C4-2B (cell line): ENCODE results near the gene TMCC1.

Source experiments
- H3K27ac ChIP-seq: fragments of 450-650 bp; 2 replicates; pipeline ENCODE4 v1.5.1; 2017
- ZFX ChIP-seq: fragments of 450-650 bp; IDR thresholded peaks from 2 replicates; pipeline ENCODE4 v1.6.1; 2017
- TF ChIP-seq, protein P1 (sequence below): fragments of 450-650 bp; conservative IDR thresholded peaks from 2 replicates; pipeline ENCODE4 v1.5.1; 2017; ENCODE audit warnings: mild to moderate bottlenecking

TMCC1 gene

DNA sequence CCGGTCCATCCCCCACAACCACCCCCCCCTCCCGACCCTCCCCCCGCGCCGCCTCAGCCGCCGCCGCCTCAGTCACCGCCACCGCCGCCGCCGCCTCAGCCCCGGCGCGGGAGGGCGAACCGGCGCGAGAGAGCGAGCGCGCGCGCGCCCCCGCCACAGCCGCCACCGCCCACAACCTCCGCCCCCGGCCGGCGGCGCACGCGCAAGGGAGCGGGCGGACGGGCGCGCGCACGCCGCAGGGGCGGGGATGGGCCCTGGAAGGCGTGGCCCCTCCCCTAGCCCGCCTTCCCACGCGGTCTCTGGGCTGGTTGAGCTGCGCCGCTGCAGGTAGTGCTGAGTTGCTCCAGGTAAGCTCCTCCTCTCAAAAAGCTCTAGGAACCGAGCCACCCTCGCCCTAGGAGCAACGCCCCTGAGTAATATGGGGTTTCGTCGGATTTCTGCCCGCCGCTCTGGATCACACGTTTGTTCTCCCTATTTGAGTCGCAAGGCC is at the start of gene TMCC1:
TMCC1 (minus strand) TSS at position 131 of the 490 bp plus-strand sequence.
- H3K27ac ChIP-seq, result peak within 1 kb of the TSS; percentile 89
- TF ChIP-seq, protein P1, sequence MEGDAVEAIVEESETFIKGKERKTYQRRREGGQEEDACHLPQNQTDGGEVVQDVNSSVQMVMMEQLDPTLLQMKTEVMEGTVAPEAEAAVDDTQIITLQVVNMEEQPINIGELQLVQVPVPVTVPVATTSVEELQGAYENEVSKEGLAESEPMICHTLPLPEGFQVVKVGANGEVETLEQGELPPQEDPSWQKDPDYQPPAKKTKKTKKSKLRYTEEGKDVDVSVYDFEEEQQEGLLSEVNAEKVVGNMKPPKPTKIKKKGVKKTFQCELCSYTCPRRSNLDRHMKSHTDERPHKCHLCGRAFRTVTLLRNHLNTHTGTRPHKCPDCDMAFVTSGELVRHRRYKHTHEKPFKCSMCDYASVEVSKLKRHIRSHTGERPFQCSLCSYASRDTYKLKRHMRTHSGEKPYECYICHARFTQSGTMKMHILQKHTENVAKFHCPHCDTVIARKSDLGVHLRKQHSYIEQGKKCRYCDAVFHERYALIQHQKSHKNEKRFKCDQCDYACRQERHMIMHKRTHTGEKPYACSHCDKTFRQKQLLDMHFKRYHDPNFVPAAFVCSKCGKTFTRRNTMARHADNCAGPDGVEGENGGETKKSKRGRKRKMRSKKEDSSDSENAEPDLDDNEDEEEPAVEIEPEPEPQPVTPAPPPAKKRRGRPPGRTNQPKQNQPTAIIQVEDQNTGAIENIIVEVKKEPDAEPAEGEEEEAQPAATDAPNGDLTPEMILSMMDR, result no peak
- no peak for TF ChIP-seq ZFX

DNA sequence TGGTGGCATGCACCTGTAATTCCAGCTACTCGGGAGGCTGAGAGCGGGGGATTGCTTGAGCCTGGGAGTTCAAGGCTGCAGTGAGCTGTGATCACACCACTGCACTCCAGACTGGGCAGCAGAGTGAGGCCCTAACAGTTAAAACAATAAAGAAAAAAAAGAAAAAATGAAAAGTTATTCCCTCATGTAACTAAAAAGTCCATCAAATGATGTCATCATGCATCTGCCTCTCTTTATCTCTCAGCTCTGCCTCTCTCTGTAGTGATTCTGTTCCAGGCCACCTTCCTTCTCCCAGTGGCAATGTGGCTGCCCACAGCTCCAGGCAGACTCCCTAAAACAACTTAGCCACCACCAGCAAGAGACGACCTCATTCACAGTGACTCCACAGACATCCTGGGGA is 49.5 kb upstream of the TMCC1 start:
- H3K27ac ChIP-seq, result no peak overlapping the region
- TF ChIP-seq, protein P1, result no peak
- no peak for TF ChIP-seq ZFX

DNA sequence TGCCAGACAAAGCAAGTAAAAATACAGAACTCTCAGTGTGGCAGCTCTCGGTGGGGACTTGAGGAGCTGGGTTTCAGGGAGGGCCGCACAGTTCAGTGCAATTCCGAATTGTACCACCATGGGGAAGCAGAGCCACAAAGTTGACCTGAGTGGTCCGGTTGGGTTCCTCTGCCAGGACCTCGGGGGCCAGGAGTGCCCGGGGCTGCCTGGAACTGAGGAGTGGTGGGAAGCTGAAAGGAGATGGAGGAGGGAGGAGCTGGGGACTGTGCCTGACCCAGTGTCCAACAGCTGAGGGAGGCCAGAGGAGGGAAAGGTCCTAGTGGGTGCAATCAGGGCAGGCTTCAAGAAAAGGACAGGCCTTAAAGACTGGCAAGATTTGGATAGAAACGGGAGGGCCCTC is 48.8 kb upstream of the TMCC1 start:
- TF ChIP-seq, protein P1, result peak; percentile 87
- no peak for TF ChIP-seq ZFX
- H3K27ac ChIP-seq, result no peak overlapping the region

DNA sequence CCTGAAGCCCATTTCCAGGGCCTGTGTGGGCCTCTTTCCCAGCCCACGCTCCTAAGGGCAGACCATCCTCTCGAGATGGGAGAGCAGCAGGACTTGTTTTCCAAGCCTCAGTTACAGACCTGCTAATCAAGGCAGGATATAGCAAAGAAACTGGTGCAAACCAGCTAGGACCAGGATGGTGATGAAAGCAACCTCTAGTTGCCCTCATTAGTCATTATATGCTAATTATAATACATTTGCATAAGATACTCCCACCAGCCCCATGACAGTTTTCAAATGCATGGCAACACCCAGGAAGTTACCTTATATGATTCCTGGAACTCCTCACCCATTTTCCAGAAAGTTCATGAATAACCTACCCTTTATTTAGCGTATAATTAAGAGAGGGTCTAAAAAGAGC is 46.6 kb upstream of the TMCC1 start:
- H3K27ac ChIP-seq, result no peak overlapping the region
- TF ChIP-seq, protein P1, result no peak
- no peak for TF ChIP-seq ZFX

DNA sequence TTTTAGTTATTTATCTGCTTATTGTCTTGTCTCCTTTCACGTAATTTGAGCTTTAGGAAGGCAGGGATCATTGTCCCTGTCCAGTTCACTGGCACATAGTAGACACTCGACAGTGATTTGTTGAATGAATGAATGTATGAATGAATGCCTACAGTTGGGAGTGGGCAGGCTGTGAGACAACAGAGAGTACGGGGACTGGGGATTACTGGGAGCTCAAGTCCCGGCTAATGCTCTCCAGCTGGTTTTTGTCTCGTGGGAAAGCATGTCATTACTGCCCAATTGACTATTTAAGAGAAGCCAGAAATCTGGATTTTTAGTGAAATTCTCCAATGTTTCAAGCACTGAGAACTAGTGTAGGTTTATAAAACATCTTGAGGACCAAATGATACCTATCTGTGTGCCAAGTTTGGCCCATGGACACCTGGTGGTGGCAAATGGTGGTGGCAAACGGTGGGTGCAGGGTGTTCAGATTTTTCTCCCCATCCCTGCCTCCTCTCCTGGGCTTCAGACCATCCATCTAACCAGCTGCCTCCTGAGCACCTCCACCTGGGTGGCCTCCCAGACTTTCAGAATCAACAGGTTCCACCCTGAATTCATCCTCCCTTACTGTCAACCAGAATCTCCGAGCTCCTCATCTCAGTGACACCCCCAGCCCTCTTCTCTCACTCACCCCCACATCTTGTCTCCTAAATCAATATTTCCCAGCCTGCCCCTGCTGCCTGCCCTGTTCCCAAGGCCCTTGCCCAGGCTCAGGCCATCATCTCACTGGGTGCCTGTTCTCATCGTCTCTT is 44.8 kb upstream of the TMCC1 start:
- H3K27ac ChIP-seq, result no peak overlapping the region
- TF ChIP-seq ZFX, result no peak
- TF ChIP-seq, protein P1, result no peak; the same call in 1 of the 2 replicates

DNA sequence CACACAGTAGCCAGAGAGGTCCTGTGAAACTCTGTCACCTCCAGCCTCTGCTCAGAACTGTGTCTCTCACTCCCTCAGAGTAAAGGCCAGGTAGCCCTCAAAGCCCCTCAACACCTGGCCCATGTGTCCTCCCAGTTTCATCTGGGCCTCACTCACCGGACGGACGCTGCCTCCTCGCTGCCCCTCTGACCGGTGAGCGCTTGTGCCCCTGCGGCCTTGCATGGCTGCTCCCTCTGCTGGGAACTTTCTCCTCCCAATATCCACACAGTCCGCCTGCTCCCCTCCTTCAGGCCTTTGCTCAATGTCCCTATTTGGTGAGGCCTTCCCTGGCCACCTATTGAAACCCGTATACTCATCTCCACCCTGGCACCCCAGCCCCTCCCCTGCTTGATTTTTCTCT is 44.2 kb upstream of the TMCC1 start:
- no peak for TF ChIP-seq ZFX
- TF ChIP-seq, protein P1, result no peak
- no peak overlapping the region for H3K27ac ChIP-seq

DNA sequence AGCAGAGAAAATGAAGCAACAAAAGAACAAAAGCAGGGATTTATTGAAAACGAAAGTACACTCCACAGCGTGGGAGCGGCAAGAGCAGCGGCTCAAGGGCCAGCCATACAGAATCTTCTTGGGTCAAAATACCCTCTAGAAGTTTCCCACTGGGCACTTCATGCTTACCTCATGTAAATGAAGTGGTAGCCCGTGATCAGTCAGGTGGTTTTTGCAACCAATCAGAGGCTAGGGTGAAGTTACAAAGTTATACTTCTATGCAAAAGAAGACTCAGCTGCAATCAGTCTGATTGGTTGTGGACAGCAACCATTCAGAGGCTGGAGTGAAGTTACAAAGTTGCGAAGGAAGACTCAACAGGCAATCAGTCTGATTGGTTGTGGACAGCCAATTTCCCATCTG is 43.2 kb upstream of the TMCC1 start:
- no peak overlapping the region for H3K27ac ChIP-seq
- no peak for TF ChIP-seq ZFX
- TF ChIP-seq, protein P1, result no peak
